Astrocyte (in vitro differentiated cells and primary cell): ENCODE results near the gene FANCL. TPM values are rescaled to one million over a fixed set of nuclear protein-coding genes. Genes with fewer than 3 reads are reported as not detected.
"Not testable (repeated sequence)": the region's sequence is repeated elsewhere in the genome, so short reads cannot be mapped to it uniquely, and the experiment has no call there.

ENCODE experiments used
- DNase-seq: peaks from one replicate; pipeline ENCODE4 v3.0.0-alpha.2; 2010; ENCODE audit warnings: low read depth
- FAIRE-seq: peaks from 2 replicates; lab custom pipeline; 2011; peaks lifted over from hg19 to GRCh38; lab: Jason Lieb, UNC
- H2AFZ ChIP-seq: 2 replicates; pipeline ENCODE4 v1.6.0; 2012; ENCODE audit warnings: low read depth, low read length, inconsistent platforms
- H3K27ac ChIP-seq: 2 replicates; pipeline ENCODE4 v1.5.1; 2011; ENCODE audit warnings: low read depth, low read length, inconsistent platforms
- H3K27me3 ChIP-seq: 2 replicates; pipeline ENCODE4 v1.6.0; 2011; ENCODE audit warnings: low read length, inconsistent platforms; ENCODE audit not compliant: insufficient read depth
- H3K36me3 ChIP-seq: 2 replicates; pipeline ENCODE4 v1.5.1; 2011; ENCODE audit warnings: low read length, inconsistent platforms; ENCODE audit not compliant: insufficient read depth
- H3K4me1 ChIP-seq: 2 replicates; pipeline ENCODE4 v1.5.1; 2011; ENCODE audit warnings: low read length, inconsistent platforms; ENCODE audit not compliant: insufficient read depth
- H3K4me2 ChIP-seq: 2 replicates; pipeline ENCODE4 v1.6.0; 2012; ENCODE audit warnings: low read length, inconsistent platforms
- H3K4me3 ChIP-seq: 2 replicates; pipeline ENCODE4 v1.5.1; 2011; ENCODE audit warnings: low read depth, mild to moderate bottlenecking, low read length, inconsistent platforms; ENCODE audit not compliant: insufficient read depth
- H3K79me2 ChIP-seq: 2 replicates; pipeline ENCODE4 v1.6.0; 2012; ENCODE audit warnings: mild to moderate bottlenecking, low read length, inconsistent platforms; ENCODE audit not compliant: insufficient read depth
- H3K9ac ChIP-seq: 2 replicates; pipeline ENCODE4 v1.6.0; 2012; ENCODE audit warnings: mild to moderate bottlenecking, low read length, inconsistent platforms
- H3K9me3 ChIP-seq: 2 replicates; pipeline ENCODE4 v1.5.1; 2012; ENCODE audit warnings: low read depth, mild to moderate bottlenecking, low read length, inconsistent platforms; ENCODE audit not compliant: insufficient read depth
- H4K20me1 ChIP-seq: 2 replicates; pipeline ENCODE4 v1.6.0; 2012; ENCODE audit warnings: low read length, inconsistent platforms; ENCODE audit not compliant: insufficient read depth
- H3K27ac Mint-ChIP-seq: one replicate; pipeline ENCODE4 v1.8.0; 2021; ENCODE audit warnings: mild to moderate bottlenecking, mixed read lengths; ENCODE audit not compliant: unreplicated experiment
- H3K27me3 Mint-ChIP-seq: one replicate; pipeline ENCODE4 v1.8.0; 2021; ENCODE audit warnings: low read depth, mixed read lengths; ENCODE audit not compliant: unreplicated experiment
- H3K36me3 Mint-ChIP-seq: one replicate; pipeline ENCODE4 v1.8.0; 2021; ENCODE audit warnings: low read depth, mixed read lengths; ENCODE audit not compliant: unreplicated experiment
- H3K4me1 Mint-ChIP-seq: one replicate; pipeline ENCODE4 v1.8.0; 2021; ENCODE audit warnings: low read depth, mixed read lengths; ENCODE audit not compliant: unreplicated experiment
- H3K4me3 Mint-ChIP-seq: one replicate; pipeline ENCODE4 v1.8.0; 2021; ENCODE audit warnings: mild to moderate bottlenecking, moderate library complexity, mixed read lengths; ENCODE audit not compliant: unreplicated experiment
- H3K9me3 Mint-ChIP-seq: one replicate; pipeline ENCODE4 v1.8.0; 2021; ENCODE audit warnings: mild to moderate bottlenecking, mixed read lengths; ENCODE audit not compliant: unreplicated experiment
- EZH2 ChIP-seq: IDR thresholded peaks from 2 replicates; pipeline ENCODE4 v1.6.1; 2012; ENCODE audit warnings: mild to moderate bottlenecking, low read length, inconsistent platforms; ENCODE audit not compliant: insufficient read depth
- total RNA-seq: library from RNA; stranded (reverse); gene quantifications from 2 replicates; pipeline ENCODE4 v1.2.1, GENCODE V29; 2021
- TF ChIP-seq, protein P1 (sequence below): IDR thresholded peaks from 2 replicates; pipeline ENCODE4 v1.5.1; 2011; ENCODE audit warnings: low read depth, mild to moderate bottlenecking, inconsistent platforms, low read length, moderate library complexity; ENCODE audit not compliant: insufficient read depth

FANCL gene
- total RNA-seq, 1 donor from 2014 or later = 10.7 TPM

DNA sequence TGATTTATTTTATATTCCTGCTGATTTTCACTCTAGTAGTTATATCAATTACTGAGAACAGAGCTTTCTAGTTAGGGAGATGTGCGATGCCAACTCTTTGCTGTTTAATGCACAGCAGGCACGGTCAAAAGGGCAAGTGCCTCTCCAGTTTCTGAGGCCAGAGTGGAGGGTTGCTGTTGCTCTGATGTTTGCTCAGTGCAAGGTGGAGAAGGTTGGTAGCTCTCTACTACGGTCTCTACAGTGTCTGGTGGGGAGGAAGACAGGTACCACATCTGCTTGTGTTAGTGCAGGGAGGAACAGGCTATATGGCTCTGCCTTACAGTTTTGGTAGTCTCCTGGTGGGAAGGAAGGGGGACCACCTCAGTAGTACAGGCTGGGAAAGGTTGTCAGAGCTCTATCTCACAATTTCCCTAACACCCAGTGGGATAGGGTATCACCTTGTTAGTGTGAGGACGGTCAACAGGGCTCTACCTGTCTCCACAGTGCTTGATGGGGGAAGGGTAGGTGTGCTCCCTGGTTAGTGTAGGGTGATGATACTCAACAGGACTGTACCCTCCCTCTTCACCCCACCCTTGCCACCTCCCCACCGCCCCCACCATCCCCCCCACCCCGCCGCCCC lies 85.9 kb downstream of the FANCL start:
- H3K4me3 ChIP-seq = no peak overlapping the region
- no peaks in the 10 kb centered on the region for H3K9me3 ChIP-seq
- peaks cover 4% of the 10 kb centered on the region for H3K36me3 ChIP-seq
- H3K27ac ChIP-seq = no peak overlapping the region
- no peak overlapping the region for H3K9ac ChIP-seq
- no peaks in the 10 kb centered on the region for H3K79me2 ChIP-seq
- no peaks in the 10 kb centered on the region for H3K9me3 Mint-ChIP-seq
- peaks cover 5% of the 10 kb centered on the region for H3K4me1 ChIP-seq
- FAIRE-seq (no peak), DNase-seq (no peak)
- no peaks in the 10 kb centered on the region for H3K27me3 ChIP-seq
- TF ChIP-seq, protein P1, sequence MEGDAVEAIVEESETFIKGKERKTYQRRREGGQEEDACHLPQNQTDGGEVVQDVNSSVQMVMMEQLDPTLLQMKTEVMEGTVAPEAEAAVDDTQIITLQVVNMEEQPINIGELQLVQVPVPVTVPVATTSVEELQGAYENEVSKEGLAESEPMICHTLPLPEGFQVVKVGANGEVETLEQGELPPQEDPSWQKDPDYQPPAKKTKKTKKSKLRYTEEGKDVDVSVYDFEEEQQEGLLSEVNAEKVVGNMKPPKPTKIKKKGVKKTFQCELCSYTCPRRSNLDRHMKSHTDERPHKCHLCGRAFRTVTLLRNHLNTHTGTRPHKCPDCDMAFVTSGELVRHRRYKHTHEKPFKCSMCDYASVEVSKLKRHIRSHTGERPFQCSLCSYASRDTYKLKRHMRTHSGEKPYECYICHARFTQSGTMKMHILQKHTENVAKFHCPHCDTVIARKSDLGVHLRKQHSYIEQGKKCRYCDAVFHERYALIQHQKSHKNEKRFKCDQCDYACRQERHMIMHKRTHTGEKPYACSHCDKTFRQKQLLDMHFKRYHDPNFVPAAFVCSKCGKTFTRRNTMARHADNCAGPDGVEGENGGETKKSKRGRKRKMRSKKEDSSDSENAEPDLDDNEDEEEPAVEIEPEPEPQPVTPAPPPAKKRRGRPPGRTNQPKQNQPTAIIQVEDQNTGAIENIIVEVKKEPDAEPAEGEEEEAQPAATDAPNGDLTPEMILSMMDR = no peak
- no peak for TF ChIP-seq EZH2
- H3K4me1 Mint-ChIP-seq = peaks cover 15% of the 10 kb centered on the region
- no peaks in the 10 kb centered on the region for H4K20me1 ChIP-seq
- H3K4me3 Mint-ChIP-seq = no peak overlapping the region
- no peak overlapping the region for H2AFZ ChIP-seq
- peaks cover 2% of the 10 kb centered on the region for H3K36me3 Mint-ChIP-seq
- H3K27me3 Mint-ChIP-seq = no peaks in the 10 kb centered on the region
- H3K27ac Mint-ChIP-seq = no peak overlapping the region
- H3K4me2 ChIP-seq = no peak overlapping the region

DNA sequence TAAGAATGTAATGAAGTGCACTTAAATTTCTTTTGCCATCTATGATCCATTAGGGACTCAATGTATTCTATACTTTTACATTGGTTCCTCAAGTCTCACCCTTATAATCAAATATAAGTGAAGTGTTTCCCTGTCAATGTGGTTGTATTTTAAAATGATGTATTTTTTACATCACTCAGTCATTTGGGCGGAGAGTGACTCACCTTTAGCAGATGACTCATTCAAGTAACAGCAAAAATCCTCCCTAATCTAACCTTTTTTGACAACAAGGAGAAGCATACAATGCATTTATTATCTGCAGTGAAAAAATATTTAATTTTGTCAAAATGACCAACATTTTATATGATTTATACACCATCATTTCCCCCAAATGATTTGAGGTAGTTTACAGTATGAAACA lies 94.4 kb downstream of the FANCL start:
- Histone ChIP-seq H3K27me3 (no peaks in the 10 kb centered on the region), H3K36me3 (peaks cover 4% of the 10 kb centered on the region), H4K20me1 (no peaks in the 10 kb centered on the region), H2AFZ (no peak overlapping the region), H3K4me3 (no peak overlapping the region), H3K79me2 (no peaks in the 10 kb centered on the region), H3K4me1 (no peaks in the 10 kb centered on the region), H3K4me2 (no peak overlapping the region), H3K9me3 (no peaks in the 10 kb centered on the region), H3K27ac (no peak overlapping the region), H3K9ac (no peak overlapping the region)
- no peaks in the 10 kb centered on the region for H3K9me3 Mint-ChIP-seq
- no peak overlapping the region for H3K27ac Mint-ChIP-seq
- no peaks in the 10 kb centered on the region for H3K27me3 Mint-ChIP-seq
- TF ChIP-seq, protein P1 = no peak
- TF ChIP-seq EZH2 = no peak
- peaks cover 4% of the 10 kb centered on the region for H3K4me1 Mint-ChIP-seq
- H3K4me3 Mint-ChIP-seq = no peak overlapping the region
- DNase-seq = peak; percentile 42
- FAIRE-seq = peak; percentile 58
- peaks cover 5% of the 10 kb centered on the region for H3K36me3 Mint-ChIP-seq

DNA sequence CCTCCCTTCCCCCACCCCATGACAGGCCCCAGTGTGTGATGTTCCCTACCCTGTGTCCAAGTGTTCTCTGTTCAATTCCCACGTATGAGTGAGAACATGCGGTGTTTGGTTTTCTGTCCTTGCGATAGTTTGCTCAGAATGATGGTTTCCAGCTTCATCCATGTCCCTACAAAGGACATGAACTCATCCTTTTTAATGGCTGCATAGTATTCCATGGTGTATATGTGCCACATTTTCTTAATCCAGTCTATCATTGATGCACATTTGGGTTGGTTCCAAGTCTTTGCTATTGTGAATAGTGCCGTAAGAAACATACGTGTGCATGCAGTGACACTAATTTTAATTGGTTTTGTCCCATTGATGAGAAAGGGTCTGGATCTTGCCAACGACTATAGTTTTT lies 95.4 kb downstream of the FANCL start:
- H3K4me1 ChIP-seq, H3K36me3 Mint-ChIP-seq, H3K27ac Mint-ChIP-seq, H3K79me2 ChIP-seq, H3K36me3 ChIP-seq, H3K4me2 ChIP-seq, H2AFZ ChIP-seq, H3K27ac ChIP-seq, H3K4me1 Mint-ChIP-seq, FAIRE-seq, DNase-seq, H3K9me3 Mint-ChIP-seq, H3K27me3 Mint-ChIP-seq, H3K9ac ChIP-seq, H3K9me3 ChIP-seq, H3K4me3 ChIP-seq, H3K27me3 ChIP-seq, H3K4me3 Mint-ChIP-seq, H4K20me1 ChIP-seq: not testable (repeated sequence)
